Thymus (tissue), 14 donors: Measurements from ENCODE around the gene ZNF865. TPM values are rescaled to one million over a fixed set of nuclear protein-coding genes. Genes with fewer than 3 reads are reported as not detected.
"Not testable (repeated sequence)": the region's sequence is repeated elsewhere in the genome, so short reads cannot be mapped to it uniquely, and the experiment has no call there.

Experiments used
- DNase-seq, 9 donors: peaks; one replicate each; pipeline ENCODE4 v3.0.0-alpha.2; 2013; ENCODE audit warnings: low spot score in 9 of 9, low read depth in 6 of 9, missing footprints in 1 of 9
- H3K27ac ChIP-seq, 2 donors: one replicate each; pipeline ENCODE4 v1.5.1; 2013; ENCODE audit warnings: control low read depth in 1 of 2, low read depth in 1 of 2, low read length in 1 of 2, mild to moderate bottlenecking in 1 of 2, moderate library complexity in 1 of 2
- H3K27me3 ChIP-seq, 2 donors: one replicate each; pipeline ENCODE4 v1.5.1; 2013; ENCODE audit warnings: low read length in 1 of 2; ENCODE audit not compliant: control insufficient read depth in 2 of 2, insufficient read depth in 1 of 2
- H3K36me3 ChIP-seq, 2 donors: one replicate each; pipeline ENCODE4 v1.5.1; 2013; ENCODE audit warnings: low read length in 1 of 2, mild to moderate bottlenecking in 1 of 2, moderate library complexity in 1 of 2; ENCODE audit not compliant: control insufficient read depth in 2 of 2, insufficient read depth in 2 of 2
- H3K4me1 ChIP-seq, 2 donors: one replicate each; pipeline ENCODE4 v1.5.1; 2013; ENCODE audit warnings: low read length in 2 of 2; ENCODE audit not compliant: control insufficient read depth in 2 of 2, insufficient read depth in 2 of 2
- H3K4me3 ChIP-seq, 2 donors: one replicate each; pipeline ENCODE4 v1.5.1; 2013; ENCODE audit warnings: low read length in 2 of 2, control low read depth in 1 of 2, mild to moderate bottlenecking in 1 of 2
- H3K9me3 ChIP-seq, 2 donors: one replicate each; pipeline ENCODE4 v1.5.1; 2013; ENCODE audit warnings: low read length in 1 of 2, mild to moderate bottlenecking in 1 of 2; ENCODE audit not compliant: control insufficient read depth in 2 of 2, insufficient read depth in 1 of 2
- WGBS: extraction: QIAGEN DNeasy Blood & Tissue Kit; methylation state at CpG from one replicate; pipeline ENCODE4 v1.1.7; 2013; 5-methylcytosine and 5-hydroxymethylcytosine counted together
- long read RNA-seq, 10 donors: transcript quantifications; one replicate each; lab custom pipeline, GENCODE V29; 2026
- polyA plus RNA-seq: library from polyadenylated mRNA; stranded (reverse); fragments of 200-250 nt; gene quantifications from one replicate; pipeline ENCODE4 v1.2.3, GENCODE V29; 2013
- total RNA-seq: library from RNA; stranded (reverse); fragments of 120-200 nt; gene quantifications from one replicate; pipeline ENCODE4 v1.2.4, GENCODE V29; 2013
- donor health status: healthy.

ZNF865 gene
- total RNA-seq: 0.85 TPM
- polyA plus RNA-seq: 7.2 TPM
- long read RNA-seq, donor 1: 0 reads
- long read RNA-seq, donor 2, full-length matches to known transcripts: 11 of 11 reads
- long read RNA-seq, donor 2, partial matches to known transcripts: 0 of 11 reads
- long read RNA-seq, donor 2, other reads (novel, unspliced or antisense): 0 of 11 reads
- long read RNA-seq, donor 3, full-length matches to known transcripts: 4 of 4 reads
- long read RNA-seq, donor 3, partial matches to known transcripts: 0 of 4 reads
- long read RNA-seq, donor 3, other reads (novel, unspliced or antisense): 0 of 4 reads
- long read RNA-seq, donor 4, full-length matches to known transcripts: 4 of 4 reads
- long read RNA-seq, donor 4, partial matches to known transcripts: 0 of 4 reads
- long read RNA-seq, donor 4, other reads (novel, unspliced or antisense): 0 of 4 reads
- long read RNA-seq, donor 5, full-length matches to known transcripts: 7 of 25 reads
- long read RNA-seq, donor 5, partial matches to known transcripts: 18 of 25 reads
- long read RNA-seq, donor 5, other reads (novel, unspliced or antisense): 0 of 25 reads
- long read RNA-seq, donor 6, full-length matches to known transcripts: 6 of 6 reads
- long read RNA-seq, donor 6, partial matches to known transcripts: 0 of 6 reads
- long read RNA-seq, donor 6, other reads (novel, unspliced or antisense): 0 of 6 reads
- long read RNA-seq, donor 7, full-length matches to known transcripts: 1 of 6 reads
- long read RNA-seq, donor 7, partial matches to known transcripts: 5 of 6 reads
- long read RNA-seq, donor 7, other reads (novel, unspliced or antisense): 0 of 6 reads
- long read RNA-seq, donor 8, full-length matches to known transcripts: 4 of 4 reads
- long read RNA-seq, donor 8, partial matches to known transcripts: 0 of 4 reads
- long read RNA-seq, donor 8, other reads (novel, unspliced or antisense): 0 of 4 reads
- long read RNA-seq, donor 9, full-length matches to known transcripts: 1 of 1 reads
- long read RNA-seq, donor 9, partial matches to known transcripts: 0 of 1 reads
- long read RNA-seq, donor 9, other reads (novel, unspliced or antisense): 0 of 1 reads
- long read RNA-seq, donor 10, full-length matches to known transcripts: 5 of 5 reads
- long read RNA-seq, donor 10, partial matches to known transcripts: 0 of 5 reads
- long read RNA-seq, donor 10, other reads (novel, unspliced or antisense): 0 of 5 reads

- DNase-seq: peak in 6 of 9 donors; percentile 49 to 86 (median 70)
- H3K27ac ChIP-seq: peak within 1 kb of the TSS; percentile 86 to 97
- H3K4me1 ChIP-seq: peaks cover 15 to 40% of the 10 kb centered on the region in 2 donors
- H3K4me3 ChIP-seq: peak within 1 kb of the TSS; percentile 81 to 87
- whole genome bisulfite sequencing: under 1% methylated on average over 44 of the region's 44 CpGs
- H3K36me3 ChIP-seq: peaks cover 11 to 12% of the 10 kb centered on the region in 2 donors
- H3K27me3 ChIP-seq: no peaks in the 10 kb centered on the region
- no peaks in the 10 kb centered on the region for H3K9me3 ChIP-seq
These were observed at the start of gene ZNF865 for GRCh38 chr19:55605637-55606470. Gene ZNF865, plus strand, starts transcription at chr19:55605647. Its CDS starts 7,972 bp downstream, at chr19:55613619.

GRCh38 chr19:55559684-55560083, 45.8 kb upstream of the ZNF865 start:
- Histone ChIP-seq H3K4me1 (no peaks in the 10 kb centered on the region), H3K27ac (no peak overlapping the region), H3K36me3 (no peaks in the 10 kb centered on the region), H3K4me3 (no peak overlapping the region), H3K9me3 (peaks cover 0 to 3% of the 10 kb centered on the region in 2 donors), H3K27me3 (peaks cover 0 to 10% of the 10 kb centered on the region in 2 donors)
- WGBS: 93% methylated on average over 9 of the region's 9 CpGs
- DNase-seq: no peak

GRCh38 chr19:55563261-55563690, 42.2 kb upstream of the ZNF865 start:
- Histone ChIP-seq H3K4me1 (no peaks in the 10 kb centered on the region), H3K36me3 (no peaks in the 10 kb centered on the region), H3K27ac (no peak overlapping the region), H3K4me3 (no peak overlapping the region), H3K9me3 (peaks cover 0 to 3% of the 10 kb centered on the region in 2 donors), H3K27me3 (peaks cover 0 to 14% of the 10 kb centered on the region in 2 donors)
- 89% methylated on average over 12 of the region's 12 CpGs for WGBS
- DNase-seq: no peak

GRCh38 chr19:55566823-55567222, 38.6 kb upstream of the ZNF865 start:
- Histone ChIP-seq H3K4me3 (no peak overlapping the region), H3K9me3 (no peaks in the 10 kb centered on the region), H3K27me3 (peaks cover 0 to 12% of the 10 kb centered on the region in 2 donors), H3K27ac (no peak overlapping the region), H3K36me3 (no peaks in the 10 kb centered on the region), H3K4me1 (no peaks in the 10 kb centered on the region)
- whole genome bisulfite sequencing: 67% methylated on average over 9 of the region's 9 CpGs
- DNase-seq: no peak

GRCh38 chr19:55567708-55568328, 37.6 kb upstream of the ZNF865 start:
- no peaks in the 10 kb centered on the region for H3K36me3 ChIP-seq
- no peak for DNase-seq
- H3K27ac ChIP-seq: no peak overlapping the region
- H3K4me1 ChIP-seq: no peaks in the 10 kb centered on the region
- H3K4me3 ChIP-seq: no peak overlapping the region
- peaks cover 0 to 12% of the 10 kb centered on the region in 2 donors for H3K27me3 ChIP-seq
- H3K9me3 ChIP-seq: no peaks in the 10 kb centered on the region

GRCh38 chr19:55569477-55569876, 36.0 kb upstream of the ZNF865 start:
- not testable (repeated sequence) for H3K36me3 ChIP-seq, H3K9me3 ChIP-seq, H3K4me1 ChIP-seq, H3K27ac ChIP-seq, H3K4me3 ChIP-seq, DNase-seq, H3K27me3 ChIP-seq
- 96% methylated on average over 5 of the region's 5 CpGs for WGBS

GRCh38 chr19:55573929-55574328, 31.5 kb upstream of the ZNF865 start:
- not testable (repeated sequence) for H3K27ac ChIP-seq, H3K4me1 ChIP-seq, H3K9me3 ChIP-seq, DNase-seq, H3K27me3 ChIP-seq, H3K4me3 ChIP-seq
- peaks cover 5 to 18% of the 10 kb centered on the region in 2 donors for H3K36me3 ChIP-seq
- WGBS: 99% methylated on average over 6 of the region's 6 CpGs

- peaks cover 9% of the 10 kb centered on the region in 2 donors for H3K4me1 ChIP-seq
- H3K27ac ChIP-seq: no peak overlapping the region
- H3K36me3 ChIP-seq: peaks cover 5 to 21% of the 10 kb centered on the region in 2 donors
- 97% methylated on average over 5 of the region's 5 CpGs for WGBS
- DNase-seq: no peak
- no peaks in the 10 kb centered on the region for H3K27me3 ChIP-seq
- H3K9me3 ChIP-seq: no peaks in the 10 kb centered on the region
- no peak overlapping the region for H3K4me3 ChIP-seq
These were observed 28.7 kb upstream of the ZNF865 start for GRCh38 chr19:55576746-55577145.
